COLO829 (cell line): ENCODE data around the gene PDGFD.
A peak's percentile ranks its signal among the peaks of the same experiment; 100 is the strongest.

ENCODE experiments used
- DNase-seq: peaks from one replicate; pipeline ENCODE4 v3.0.0; 2012; ENCODE audit warnings: low spot score

Gene PDGFD

GRCh38 chr11:103953797-103954486 lies 210.0 kb downstream of the PDGFD start:
- peak; percentile 58 for DNase-seq

GRCh38 chr11:103949781-103950180 lies 214.2 kb downstream of the PDGFD start:
- no peak for DNase-seq

- DNase-seq: no peak
These were observed 215.7 kb downstream of the PDGFD start for GRCh38 chr11:103948187-103948763.

DNA sequence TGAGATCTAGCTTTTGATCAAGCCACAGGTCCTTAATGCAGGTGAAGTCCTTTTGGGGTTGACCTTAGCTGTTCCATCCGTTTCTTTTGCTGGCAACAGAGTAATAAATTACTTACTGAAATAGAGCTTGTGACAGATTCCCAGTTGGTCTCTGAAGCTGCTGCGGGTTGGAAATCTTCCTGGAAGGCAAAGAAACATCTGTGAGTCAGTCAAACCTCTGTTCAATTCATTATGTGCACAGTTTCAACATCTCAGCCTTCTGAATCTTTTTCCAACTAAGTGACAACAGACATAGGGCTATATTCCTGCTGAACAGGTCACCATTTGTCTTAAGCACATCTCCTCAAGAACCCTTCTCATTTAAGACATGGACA lies 216.4 kb downstream of the PDGFD start:
- no peak for DNase-seq

DNA sequence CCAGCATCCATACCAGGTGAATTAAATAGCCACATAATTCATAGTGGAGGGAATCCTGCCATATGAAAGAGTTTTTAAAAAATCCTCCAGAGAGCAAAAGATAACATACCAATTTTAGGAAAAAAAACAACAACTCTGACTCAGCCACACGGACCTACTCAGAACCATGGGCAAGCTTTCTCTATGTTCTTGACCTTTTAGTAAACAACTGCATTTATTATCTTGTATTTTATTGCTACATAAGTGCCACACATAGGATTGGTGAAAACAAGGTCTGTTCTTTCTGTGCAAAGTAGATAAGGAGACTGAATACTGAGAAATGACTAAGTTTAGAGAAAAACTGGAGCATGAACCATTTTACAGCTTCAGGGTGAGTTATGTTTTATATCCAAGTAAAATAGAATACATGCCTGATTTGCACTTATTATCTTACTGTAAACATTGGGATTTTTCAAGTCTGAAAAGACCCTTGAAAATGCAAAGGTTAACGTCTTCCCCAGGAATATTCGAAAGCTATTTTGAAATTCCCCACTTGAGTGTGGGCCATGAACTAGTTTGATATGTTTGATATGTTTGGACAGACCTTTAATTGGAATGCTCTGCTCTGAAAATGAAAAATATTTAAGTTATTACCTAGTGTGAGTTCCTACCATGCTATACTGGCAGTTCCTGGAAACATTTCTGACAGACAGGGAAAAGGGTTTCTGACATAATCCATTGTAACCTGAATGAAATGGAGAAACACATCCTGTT lies 217.0 kb downstream of the PDGFD start:
- DNase-seq: peak; percentile 11

DNA sequence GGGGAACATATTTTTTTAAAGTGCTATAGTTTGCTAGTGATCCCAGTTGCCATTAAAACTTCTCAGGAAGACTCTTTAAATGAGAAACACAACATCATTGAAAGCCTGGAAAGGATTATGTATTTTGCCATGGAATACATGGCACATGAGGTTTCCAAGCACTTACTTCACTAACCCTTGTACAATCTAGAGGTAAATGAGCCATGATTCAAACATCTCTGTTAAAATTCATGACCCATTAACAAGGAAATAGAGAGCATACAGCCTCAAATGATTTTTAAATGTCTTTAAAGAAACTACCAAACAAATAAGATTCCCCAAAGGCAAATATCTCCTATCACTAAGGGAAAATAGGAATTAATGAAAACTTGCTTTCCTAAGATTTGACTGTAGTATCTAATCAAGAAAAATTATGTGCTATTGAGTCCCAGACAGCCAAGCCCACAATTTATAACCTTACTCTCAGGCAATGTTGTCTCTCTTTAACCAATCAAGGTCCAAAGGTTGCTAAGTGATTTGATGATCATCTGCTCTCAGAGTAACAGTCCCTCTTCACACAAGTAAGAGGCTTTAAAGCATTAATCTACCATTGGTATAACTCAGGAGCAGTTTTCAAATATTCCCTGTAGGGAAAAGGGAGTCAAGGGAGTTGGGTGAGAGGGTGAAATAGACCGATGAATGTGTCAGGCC lies 219.6 kb downstream of the PDGFD start:
- DNase-seq: no peak

DNA sequence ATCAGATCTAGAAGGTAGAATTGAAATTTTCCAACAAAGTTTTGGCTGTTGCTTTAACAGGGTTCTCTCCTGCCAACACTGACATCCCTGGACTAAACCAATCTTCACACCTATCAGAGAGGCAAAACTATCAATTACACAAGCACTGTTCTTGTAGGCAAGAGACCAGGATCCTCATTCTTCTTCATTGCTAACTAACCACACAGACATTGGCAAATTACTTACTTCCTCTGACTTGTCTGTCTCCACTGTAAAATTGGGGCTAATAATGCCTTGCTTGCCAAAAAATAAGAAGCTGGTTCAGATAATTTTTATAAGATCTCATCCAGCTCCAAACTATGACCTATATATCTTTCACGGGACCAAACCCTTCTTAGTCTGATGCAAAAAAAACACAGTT lies 221.3 kb downstream of the PDGFD start:
- no peak for DNase-seq

DNA sequence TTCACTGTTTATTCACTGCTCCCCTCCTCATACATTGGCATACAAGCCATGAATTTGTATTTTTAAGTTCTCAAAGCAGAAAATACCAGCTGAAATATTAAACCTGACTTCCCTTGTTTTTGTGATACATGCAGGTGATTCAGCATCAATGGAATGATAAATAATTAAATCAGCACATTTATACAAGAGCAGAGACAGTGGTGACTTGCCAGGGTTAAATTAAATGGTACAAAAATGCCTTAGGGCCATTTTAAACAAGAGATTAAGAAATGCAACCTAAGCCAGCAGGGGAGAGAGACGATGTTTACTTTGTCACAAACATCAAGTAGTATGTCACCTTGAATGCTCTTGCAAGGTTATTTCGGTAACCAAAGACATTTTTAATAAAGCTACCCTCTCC lies 223.4 kb downstream of the PDGFD start:
- no peak for DNase-seq

DNA sequence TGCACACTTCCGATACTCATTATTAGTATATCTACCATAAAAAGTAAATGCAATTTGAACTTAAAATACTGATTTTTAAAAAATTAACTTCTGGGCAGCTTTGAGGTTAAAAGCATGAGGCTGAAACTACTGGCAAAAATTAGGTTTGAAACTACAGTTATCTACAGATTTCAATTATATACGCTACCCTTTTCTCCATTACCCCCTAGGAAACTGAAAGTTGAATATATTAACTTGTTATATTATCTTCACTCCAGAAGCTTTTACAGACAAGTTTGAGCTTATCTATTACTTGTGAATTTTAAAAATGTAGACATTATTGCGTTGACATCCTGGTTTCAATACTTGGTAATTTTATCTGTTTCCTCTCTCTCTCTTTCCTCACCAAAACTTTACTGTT lies 224.3 kb downstream of the PDGFD start:
- no peak for DNase-seq

- DNase-seq: no peak
These were observed 227.9 kb downstream of the PDGFD start for GRCh38 chr11:103936059-103936458.

- no peak for DNase-seq
These were observed 228.7 kb downstream of the PDGFD start for GRCh38 chr11:103935219-103935618.

DNA sequence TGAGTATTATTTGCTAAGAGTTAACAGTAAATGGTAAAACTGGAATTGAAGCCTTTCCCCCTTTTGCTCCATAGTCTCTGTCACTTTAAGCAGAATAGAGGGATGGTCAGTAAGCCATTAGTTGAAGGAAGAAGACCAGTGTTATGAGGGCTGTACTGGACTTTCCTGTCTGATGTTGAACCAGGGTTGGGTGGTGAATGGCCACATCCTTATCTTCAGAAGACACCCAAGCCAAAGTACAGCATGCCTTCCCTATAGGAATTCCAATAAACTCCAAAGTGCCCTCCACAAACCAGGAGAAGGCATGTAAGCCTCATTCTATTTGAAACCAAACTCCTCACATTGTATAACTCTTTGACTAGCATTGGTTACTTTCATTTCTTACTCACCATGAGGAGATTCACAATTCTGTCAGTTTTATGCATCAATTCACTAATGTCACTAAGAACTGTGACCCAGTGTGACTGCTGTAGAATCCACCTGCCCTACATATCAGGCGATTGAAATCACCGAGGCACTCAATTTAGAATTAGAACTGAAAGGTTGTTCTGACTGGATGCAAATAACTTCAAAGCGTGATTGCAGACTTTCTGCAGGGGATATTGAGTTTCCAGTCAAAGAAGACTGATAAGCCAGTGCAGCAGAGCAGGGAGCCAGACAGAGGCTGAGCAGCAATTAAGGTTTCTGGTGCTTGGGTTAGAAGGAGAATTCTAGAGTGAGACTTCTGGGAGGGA lies 234.6 kb downstream of the PDGFD start:
- no peak for DNase-seq

- no peak for DNase-seq
These were observed 235.2 kb downstream of the PDGFD start for GRCh38 chr11:103928802-103929161.

- no peak for DNase-seq
These were observed 235.7 kb downstream of the PDGFD start for GRCh38 chr11:103928040-103928801.

GRCh38 chr11:103927535-103927934 lies 236.4 kb downstream of the PDGFD start:
- DNase-seq: peak; percentile 15

DNA sequence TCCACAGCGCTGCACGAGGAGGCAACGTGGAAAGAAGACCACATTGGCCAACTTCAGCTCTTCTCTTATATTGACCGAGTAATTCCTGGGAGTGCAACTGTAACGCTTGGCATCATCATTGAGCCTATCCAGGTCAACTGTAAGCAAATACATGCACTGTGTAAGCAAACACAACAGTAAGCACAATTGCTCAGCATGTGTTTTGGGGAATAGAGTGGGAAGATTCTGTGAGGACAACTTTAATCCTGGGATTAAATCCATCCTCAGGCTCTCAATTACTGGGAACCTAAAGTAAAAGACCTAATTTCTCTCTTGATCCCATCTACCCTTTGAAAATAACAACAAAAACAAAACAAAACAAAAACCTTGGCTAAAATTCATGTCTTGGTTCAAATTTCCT lies 237.0 kb downstream of the PDGFD start:
- no peak for DNase-seq

GRCh38 chr11:103924166-103925013 lies 239.6 kb downstream of the PDGFD start:
- no peak for DNase-seq

DNA sequence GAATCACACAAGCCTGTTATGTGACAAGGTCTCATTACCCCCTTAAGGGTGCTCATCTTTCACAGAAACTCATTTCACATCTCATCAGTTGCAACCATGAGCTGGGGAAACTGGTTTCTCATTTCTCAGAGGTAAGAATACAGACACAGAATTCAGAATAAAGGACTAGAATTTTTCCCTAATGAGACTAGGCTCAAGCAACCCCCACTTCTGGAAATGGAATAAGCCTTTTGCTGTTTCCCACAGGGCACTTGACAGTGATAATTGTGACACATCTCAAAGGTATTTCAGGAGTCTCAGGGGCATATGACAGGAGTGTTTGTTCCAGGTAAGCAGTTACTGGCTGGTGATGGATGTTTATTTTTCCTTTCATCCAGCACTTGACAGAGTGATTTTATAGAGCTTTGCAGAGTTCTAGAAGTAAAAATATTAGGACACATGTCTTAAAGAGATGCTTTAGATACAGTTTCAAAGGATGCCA lies 240.5 kb downstream of the PDGFD start:
- DNase-seq: no peak

DNA sequence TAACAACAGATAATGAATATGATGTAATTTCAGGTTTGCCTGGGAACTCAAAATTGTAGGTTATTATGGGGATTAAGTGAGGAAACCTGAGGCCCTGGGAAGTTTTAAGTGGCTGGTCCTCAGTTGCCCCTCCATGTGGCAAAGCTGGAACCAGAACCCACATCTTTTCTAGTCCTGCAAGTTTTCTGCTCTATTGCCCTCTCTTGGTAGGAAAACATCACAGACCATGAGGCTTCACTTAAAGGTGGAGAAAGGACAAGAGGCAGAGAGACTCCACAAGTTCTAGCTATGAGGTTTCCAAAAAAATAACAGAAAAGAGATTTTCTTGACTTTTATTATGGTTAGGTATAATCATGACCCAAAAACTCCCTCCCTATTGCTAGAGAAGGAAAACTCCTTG lies 243.0 kb downstream of the PDGFD start:
- no peak for DNase-seq

- DNase-seq: no peak
These were observed 243.5 kb downstream of the PDGFD start for GRCh38 chr11:103920449-103920848.
